ENCODE measurements around the gene SLAMF8.

DNA sequence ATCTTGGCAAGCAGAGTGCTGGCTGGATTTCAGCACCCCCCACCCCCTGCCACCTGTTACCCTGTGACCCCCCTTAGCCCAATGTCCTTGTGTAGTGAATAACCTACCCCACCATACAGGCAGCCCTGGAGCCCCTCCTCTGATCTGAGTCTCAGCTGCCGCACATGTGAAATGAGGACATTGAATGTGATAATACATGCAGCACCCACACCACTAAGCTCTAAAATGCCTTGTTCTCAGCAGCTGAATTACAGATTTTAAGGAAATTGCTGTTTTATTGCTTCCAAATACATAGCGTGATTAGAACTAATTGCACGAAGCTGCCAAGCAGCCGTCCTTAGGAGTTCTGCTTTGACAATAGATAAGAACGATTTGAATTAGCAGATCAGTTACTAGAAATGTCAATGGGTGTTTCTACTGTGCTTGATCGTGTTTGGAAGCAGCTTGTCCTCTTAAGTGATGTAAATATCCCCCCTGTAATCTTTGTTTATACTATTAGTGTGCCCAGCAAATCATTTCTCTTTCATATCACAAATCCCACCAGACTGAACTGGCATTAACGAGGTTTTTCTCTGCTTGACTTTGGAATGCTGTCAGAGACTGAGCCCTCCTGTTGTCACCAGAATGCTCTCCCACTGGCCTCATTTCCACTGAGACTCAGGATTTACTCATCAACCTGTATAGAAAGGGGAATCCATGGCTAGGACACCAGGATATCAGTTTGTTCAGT lies 4.9 kb downstream of the SLAMF8 start:
- TF ChIP-seq POLR2A (IDR thresholded peaks at IDR 0.05; ENCODE audit: low read depth, low read length): no peak
- TF ChIP-seq POLR2AphosphoS5 (IDR thresholded peaks at IDR 0.05; ENCODE audit: low read depth, low read length): no peak
- TF ChIP-seq TAF1 (IDR thresholded peaks at IDR 0.05; ENCODE audit: low read depth, low read length): no peak
- no peak for TF ChIP-seq SPI1 (IDR thresholded peaks at IDR 0.05; ENCODE audit: low read depth, low read length)

Measured in GM12891 (cell line).